Mesothelial cell of epicardium (in vitro differentiated cells): Measurements from ENCODE around the gene ERVW-1. TPM values are rescaled to one million over a fixed set of nuclear protein-coding genes. Genes with fewer than 3 reads are reported as not detected.

Source experiments
- DNase-seq, 2 experiments: peaks; one replicate each; pipeline ENCODE4 v3.0.0; 2021; ENCODE audit warnings: low spot score in 2 of 2; ENCODE audit not compliant: unreplicated experiment in 2 of 2
- H3K27ac Mint-ChIP-seq: 2 replicates; pipeline ENCODE4 v1.8.0; 2021; ENCODE audit warnings: mixed read lengths
- H3K27me3 Mint-ChIP-seq: 2 replicates; pipeline ENCODE4 v1.8.0; 2021; ENCODE audit warnings: low read depth, mixed read lengths
- H3K36me3 Mint-ChIP-seq: 2 replicates; pipeline ENCODE4 v1.8.0; 2021; ENCODE audit warnings: mixed read lengths
- H3K4me1 Mint-ChIP-seq: 2 replicates; pipeline ENCODE4 v1.8.0; 2021; ENCODE audit warnings: mixed read lengths
- H3K4me3 Mint-ChIP-seq: 2 replicates; pipeline ENCODE4 v1.8.0; 2021; ENCODE audit warnings: mild to moderate bottlenecking, moderate library complexity, mixed read lengths
- H3K9me3 Mint-ChIP-seq: 2 replicates; pipeline ENCODE4 v1.8.0; 2021; ENCODE audit warnings: mixed read lengths
- CTCF ChIP-seq: fragments of 200-600 bp; sonication (generic); IDR thresholded peaks from one replicate; pipeline ENCODE4 v1.5.0; 2021; ENCODE audit warnings: antibody characterized with exemption; ENCODE audit not compliant: unreplicated experiment
- total RNA-seq: library from RNA; stranded (reverse); gene quantifications from 3 replicates; pipeline ENCODE4 v1.2.1, GENCODE V29; 2021

ERVW-1 gene
- total RNA-seq, 1 donor from 2014 or later = not detected

- no peak overlapping the region for H3K27ac Mint-ChIP-seq
- H3K9me3 Mint-ChIP-seq = peaks cover 3% of the 10 kb centered on the region
- H3K27me3 Mint-ChIP-seq = no peaks in the 10 kb centered on the region
- no peak for DNase-seq
- H3K4me3 Mint-ChIP-seq = no peak overlapping the region
- TF ChIP-seq CTCF = no peak
- peaks cover 15% of the 10 kb centered on the region for H3K4me1 Mint-ChIP-seq
- peaks cover 2% of the 10 kb centered on the region for H3K36me3 Mint-ChIP-seq
Observed at GRCh38 chr7:92462560-92462959, 15.2 kb downstream of the ERVW-1 start.

GRCh38 chr7:92461027-92462003 is 16.4 kb downstream of the ERVW-1 start:
- Mint-ChIP-seq H3K27me3 (no peaks in the 10 kb centered on the region), H3K27ac (no peak overlapping the region), H3K4me3 (no peak overlapping the region), H3K4me1 (peaks cover 13% of the 10 kb centered on the region), H3K9me3 (no peaks in the 10 kb centered on the region), H3K36me3 (peaks cover 4% of the 10 kb centered on the region)
- TF ChIP-seq CTCF = peak; percentile 58
- DNase-seq = no peak

- no peak for TF ChIP-seq CTCF
- DNase-seq = no peak
- no peak overlapping the region for H3K27ac Mint-ChIP-seq
- H3K4me1 Mint-ChIP-seq = peaks cover 13% of the 10 kb centered on the region
- H3K4me3 Mint-ChIP-seq = no peak overlapping the region
- no peaks in the 10 kb centered on the region for H3K9me3 Mint-ChIP-seq
- peaks cover 6% of the 10 kb centered on the region for H3K36me3 Mint-ChIP-seq
- no peaks in the 10 kb centered on the region for H3K27me3 Mint-ChIP-seq
Observed at GRCh38 chr7:92460510-92460909, 17.2 kb downstream of the ERVW-1 start.

GRCh38 chr7:92460109-92460508 is 17.6 kb downstream of the ERVW-1 start:
- Mint-ChIP-seq H3K4me1 (peaks cover 13% of the 10 kb centered on the region), H3K36me3 (peaks cover 6% of the 10 kb centered on the region), H3K4me3 (no peak overlapping the region), H3K27me3 (no peaks in the 10 kb centered on the region), H3K9me3 (no peaks in the 10 kb centered on the region), H3K27ac (no peak overlapping the region)
- no peak for TF ChIP-seq CTCF
- DNase-seq = no peak

- H3K4me1 Mint-ChIP-seq = no peaks in the 10 kb centered on the region
- DNase-seq = no peak
- TF ChIP-seq CTCF = no peak
- H3K9me3 Mint-ChIP-seq = no peaks in the 10 kb centered on the region
- H3K27me3 Mint-ChIP-seq = no peaks in the 10 kb centered on the region
- H3K27ac Mint-ChIP-seq = no peak overlapping the region
- peaks cover 20% of the 10 kb centered on the region for H3K36me3 Mint-ChIP-seq
- H3K4me3 Mint-ChIP-seq = no peak overlapping the region
Observed at GRCh38 chr7:92456236-92456635, 21.5 kb downstream of the ERVW-1 start.
